Nephron progenitor cell (in vitro differentiated cells): ENCODE measurements around the gene CDX1.

Source experiments
- DNase-seq: peaks from one replicate; pipeline ENCODE4 v3.0.0; 2021
- H3K27ac Mint-ChIP-seq: 2 replicates; pipeline ENCODE4 v1.8.0; 2021; ENCODE audit warnings: mild to moderate bottlenecking, moderate library complexity, mixed read lengths
- H3K27me3 Mint-ChIP-seq: 2 replicates; pipeline ENCODE4 v1.8.0; 2021; ENCODE audit warnings: mild to moderate bottlenecking, low read depth, mixed read lengths; ENCODE audit not compliant: poor library complexity
- H3K36me3 Mint-ChIP-seq: 2 replicates; pipeline ENCODE4 v1.8.0; 2021; ENCODE audit warnings: low read depth, mixed read lengths
- H3K4me1 Mint-ChIP-seq: 2 replicates; pipeline ENCODE4 v1.8.0; 2021; ENCODE audit warnings: mixed read lengths
- H3K4me3 Mint-ChIP-seq: 2 replicates; pipeline ENCODE4 v1.8.0; 2021; ENCODE audit warnings: mild to moderate bottlenecking, moderate library complexity, mixed read lengths
- H3K9me3 Mint-ChIP-seq: 2 replicates; pipeline ENCODE4 v1.8.0; 2021; ENCODE audit warnings: mild to moderate bottlenecking, moderate library complexity, mixed read lengths
- CTCF ChIP-seq: fragments of 200-600 bp; sonication (generic); IDR thresholded peaks from 2 replicates; pipeline ENCODE4 v1.5.0; 2021; ENCODE audit warnings: antibody characterized with exemption

The CDX1 gene

GRCh38 chr5:150215979-150216944 lies 49.7 kb downstream of the CDX1 start:
- no peaks in the 10 kb centered on the region for H3K36me3 Mint-ChIP-seq

GRCh38 chr5:150217038-150217437 lies 50.5 kb downstream of the CDX1 start:
- no peak for DNase-seq
- no peak overlapping the region for H3K4me3 Mint-ChIP-seq
- H3K27me3 Mint-ChIP-seq: peaks cover 16% of the 10 kb centered on the region
- no peak for TF ChIP-seq CTCF
- H3K9me3 Mint-ChIP-seq: no peaks in the 10 kb centered on the region
- no peaks in the 10 kb centered on the region for H3K36me3 Mint-ChIP-seq
- no peak overlapping the region for H3K27ac Mint-ChIP-seq
- peaks cover 44% of the 10 kb centered on the region for H3K4me1 Mint-ChIP-seq

More at GRCh38 chr5:150215979-150216944, 49.7 kb downstream of the CDX1 start:
- H3K4me3 Mint-ChIP-seq: no peak overlapping the region
- H3K27ac Mint-ChIP-seq: no peak overlapping the region
- no peaks in the 10 kb centered on the region for H3K9me3 Mint-ChIP-seq
- H3K4me1 Mint-ChIP-seq: peaks cover 43% of the 10 kb centered on the region
- H3K27me3 Mint-ChIP-seq: peaks cover 16% of the 10 kb centered on the region
- DNase-seq: no peak
- TF ChIP-seq CTCF: no peak

GRCh38 chr5:150217873-150218692 lies 51.5 kb downstream of the CDX1 start:
- peaks cover 12% of the 10 kb centered on the region for H3K27me3 Mint-ChIP-seq
- H3K4me3 Mint-ChIP-seq: no peak overlapping the region
- peak; percentile 91 for DNase-seq
- peaks cover 41% of the 10 kb centered on the region for H3K4me1 Mint-ChIP-seq
- H3K9me3 Mint-ChIP-seq: no peaks in the 10 kb centered on the region
- no peaks in the 10 kb centered on the region for H3K36me3 Mint-ChIP-seq
- no peak overlapping the region for H3K27ac Mint-ChIP-seq
- TF ChIP-seq CTCF: peak; percentile 95

- Mint-ChIP-seq H3K4me3 (no peak overlapping the region), H3K27ac (no peak overlapping the region), H3K36me3 (no peaks in the 10 kb centered on the region), H3K9me3 (no peaks in the 10 kb centered on the region), H3K4me1 (peaks cover 39% of the 10 kb centered on the region), H3K27me3 (peaks cover 9% of the 10 kb centered on the region)
- DNase-seq: no peak
- no peak for TF ChIP-seq CTCF
Measured at GRCh38 chr5:150218693-150219035, 52.1 kb downstream of the CDX1 start.

- DNase-seq: no peak
- H3K27me3 Mint-ChIP-seq: peaks cover 9% of the 10 kb centered on the region
- no peak for TF ChIP-seq CTCF
- H3K9me3 Mint-ChIP-seq: no peaks in the 10 kb centered on the region
- no peak overlapping the region for H3K27ac Mint-ChIP-seq
- no peaks in the 10 kb centered on the region for H3K36me3 Mint-ChIP-seq
- H3K4me1 Mint-ChIP-seq: peaks cover 40% of the 10 kb centered on the region
- no peak overlapping the region for H3K4me3 Mint-ChIP-seq
Measured at GRCh38 chr5:150219142-150219541, 52.6 kb downstream of the CDX1 start.
